HG02610 (cell line): ENCODE data around the gene ALX4.

ENCODE experiments used
- ATAC-seq: cut with Tn5 transposase; IDR thresholded peaks from one replicate; pipeline ENCODE4 v1.9.1; 2021; ENCODE audit warnings: mild to moderate bottlenecking, moderate library complexity; ENCODE audit not compliant: unreplicated experiment

ALX4 gene

DNA sequence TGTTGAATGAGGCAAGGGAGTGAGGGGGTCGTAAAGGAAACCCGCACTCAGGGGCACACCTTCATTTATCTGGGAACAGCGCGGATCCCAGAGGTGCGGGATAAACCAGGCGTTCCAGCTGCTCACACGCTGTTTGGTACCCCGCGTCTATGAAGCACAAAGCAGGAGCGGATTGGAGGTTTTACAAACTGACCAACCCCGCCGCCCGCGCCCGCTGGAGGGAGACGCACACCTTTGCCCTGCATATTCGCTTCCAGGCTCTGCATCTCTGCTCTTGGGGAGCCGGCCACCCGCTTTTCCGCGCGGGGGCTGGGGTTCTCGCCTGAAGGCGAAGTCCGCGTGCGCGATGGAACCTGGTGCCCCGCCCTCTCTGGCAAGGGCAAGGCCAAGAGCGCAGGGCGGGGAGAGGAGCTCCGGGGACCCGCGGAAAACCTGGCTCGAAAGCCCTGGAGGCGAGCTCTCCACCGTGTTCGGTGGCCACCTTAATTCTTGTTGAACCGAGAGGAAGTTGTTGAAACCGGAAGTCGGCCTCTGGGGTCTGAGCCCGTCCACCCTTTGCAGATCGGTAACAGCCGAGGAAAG is 6.8 kb upstream of the ALX4 start:
- no peak for ATAC-seq

- ATAC-seq = no peak
These were observed 6.2 kb upstream of the ALX4 start for GRCh38 chr11:44315947-44316658.

DNA sequence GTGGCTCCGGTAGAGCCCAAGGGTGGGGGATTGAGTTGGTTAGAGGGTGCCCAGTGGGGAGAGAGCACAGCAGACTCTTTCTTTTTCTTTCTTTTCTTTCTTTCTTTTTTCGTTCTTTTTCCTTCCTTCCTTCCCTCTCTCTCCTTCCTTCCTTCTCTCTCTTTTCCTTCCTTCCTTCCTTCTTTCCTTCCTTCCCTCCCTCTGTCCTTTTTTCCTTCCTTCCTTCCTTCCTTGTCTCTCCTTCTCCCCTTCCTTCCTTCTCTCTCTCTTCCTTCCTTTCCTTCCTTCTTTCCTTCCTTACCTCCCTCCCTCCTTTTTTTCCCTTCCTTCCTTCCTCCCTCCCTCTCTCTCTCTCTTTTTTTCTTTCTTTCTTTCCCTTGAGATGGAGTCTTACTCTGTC is 4.8 kb upstream of the ALX4 start:
- ATAC-seq = no peak

- no peak for ATAC-seq
These were observed 4.0 kb upstream of the ALX4 start for GRCh38 chr11:44313761-44314489.

DNA sequence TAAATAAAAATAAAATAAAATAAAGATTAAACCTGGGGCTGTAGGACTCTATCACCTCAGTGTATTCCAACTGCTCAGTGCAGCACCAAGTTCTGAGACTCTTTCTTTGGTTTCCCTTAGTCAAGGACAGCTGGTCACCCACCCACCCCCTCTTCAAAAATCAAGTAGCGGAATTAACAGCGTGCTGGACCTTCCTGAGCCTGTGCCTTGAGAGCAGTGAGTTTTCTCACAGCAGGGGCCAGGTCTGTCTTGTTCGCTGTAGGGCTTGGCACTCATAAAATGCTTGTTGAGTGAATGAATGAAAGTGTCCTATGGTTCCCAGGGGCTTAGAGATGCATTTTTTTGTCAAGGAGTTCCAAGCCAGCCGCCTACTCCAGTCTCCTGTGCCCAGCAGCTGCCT is 2.9 kb upstream of the ALX4 start:
- no peak for ATAC-seq

DNA sequence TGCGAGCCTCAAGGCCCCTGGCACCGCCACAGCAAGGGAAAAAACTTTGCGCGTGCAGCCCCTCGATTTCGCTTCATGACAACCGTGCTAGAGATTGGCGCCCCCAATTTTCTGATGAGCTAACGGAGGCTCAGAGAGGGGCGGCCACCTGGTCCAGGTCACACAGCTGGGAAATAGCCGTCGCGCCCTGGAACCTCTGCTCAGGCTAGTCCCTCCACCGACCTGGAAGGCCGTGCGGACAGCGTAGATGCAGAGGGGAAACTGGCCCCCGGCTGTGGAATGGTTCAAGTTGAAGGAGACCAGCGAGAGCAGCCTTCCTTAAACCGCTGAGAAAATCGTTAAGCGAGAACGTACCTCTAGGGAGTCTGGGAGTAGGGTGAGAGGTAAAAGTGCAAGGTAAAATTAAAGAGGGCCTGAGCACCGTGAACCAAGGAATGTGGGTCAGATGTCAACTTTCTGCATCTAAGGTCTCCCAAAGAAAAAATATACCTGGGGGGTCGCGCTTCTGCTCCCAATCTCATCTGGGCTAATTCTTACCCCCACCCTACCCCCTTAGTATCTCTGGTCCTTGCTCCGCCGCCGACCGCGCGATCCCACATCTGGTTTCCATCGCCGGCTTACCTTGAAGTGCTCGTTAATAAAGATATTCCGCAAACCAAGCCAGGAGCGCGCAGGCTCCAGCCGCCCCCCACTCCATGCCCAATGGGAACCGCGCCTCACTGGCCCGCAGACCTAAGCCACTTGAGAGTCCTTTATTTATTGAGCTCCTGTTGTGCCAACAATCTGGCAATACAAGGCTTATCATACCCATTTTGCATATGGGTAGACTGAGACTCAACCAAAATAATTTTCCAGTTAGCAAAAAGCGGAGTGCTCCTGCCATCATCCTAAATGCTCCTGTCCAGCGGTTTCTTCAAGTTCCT is 1.7 kb upstream of the ALX4 start:
- no peak for ATAC-seq

GRCh38 chr11:44310463-44311272 is 729 bp upstream of the ALX4 start:
- ATAC-seq = no peak

DNA sequence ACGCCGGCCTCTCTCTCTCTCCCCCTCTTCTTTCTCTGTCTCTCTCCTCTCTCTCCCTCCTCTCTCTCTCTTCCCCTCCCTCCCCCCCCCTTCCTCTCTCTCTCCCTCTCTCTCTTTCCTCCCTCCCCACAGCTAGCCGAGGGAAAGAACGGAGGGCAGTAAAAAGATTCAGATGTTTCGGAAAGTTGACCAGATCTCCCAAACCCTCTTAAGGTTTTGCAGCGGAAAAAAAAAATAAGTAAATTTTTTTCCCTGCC is 195 bp upstream of the ALX4 start:
- ATAC-seq = no peak

- ATAC-seq = no peak
These were observed 939 bp downstream of the ALX4 start for GRCh38 chr11:44308923-44309477.

DNA sequence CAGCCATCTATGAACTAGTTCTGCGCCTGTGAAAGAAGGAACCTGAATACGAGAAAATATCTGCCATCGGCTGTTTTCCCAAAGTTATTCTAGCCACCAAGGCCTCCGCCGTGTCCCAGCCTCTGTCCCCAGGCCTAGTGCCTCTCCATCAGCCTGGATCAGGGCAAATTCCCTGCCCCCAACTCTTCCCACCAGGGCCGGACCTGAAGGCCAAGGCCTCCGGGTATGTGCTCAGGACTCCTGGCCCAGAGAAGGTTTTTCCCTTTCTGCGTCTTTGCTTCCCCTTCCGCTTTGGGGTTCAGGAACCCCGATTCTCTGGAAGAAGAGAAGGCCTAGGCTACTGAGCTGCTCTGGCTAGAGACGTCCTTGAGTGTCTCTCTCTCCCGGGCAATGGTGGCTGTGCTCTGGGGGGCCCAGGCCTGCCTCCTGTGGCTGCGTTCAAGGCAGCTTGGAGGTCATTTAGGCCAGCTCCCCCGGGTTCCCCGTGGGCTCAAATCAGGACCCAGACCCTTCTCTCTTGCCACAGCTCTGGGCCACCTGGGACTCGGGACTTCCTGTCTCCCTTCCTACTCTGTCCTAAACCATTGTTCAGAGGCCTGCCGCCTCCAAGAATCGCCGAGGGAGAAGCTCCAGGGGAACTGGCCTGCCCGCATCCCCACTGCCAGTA is 1.6 kb downstream of the ALX4 start:
- ATAC-seq = no peak

DNA sequence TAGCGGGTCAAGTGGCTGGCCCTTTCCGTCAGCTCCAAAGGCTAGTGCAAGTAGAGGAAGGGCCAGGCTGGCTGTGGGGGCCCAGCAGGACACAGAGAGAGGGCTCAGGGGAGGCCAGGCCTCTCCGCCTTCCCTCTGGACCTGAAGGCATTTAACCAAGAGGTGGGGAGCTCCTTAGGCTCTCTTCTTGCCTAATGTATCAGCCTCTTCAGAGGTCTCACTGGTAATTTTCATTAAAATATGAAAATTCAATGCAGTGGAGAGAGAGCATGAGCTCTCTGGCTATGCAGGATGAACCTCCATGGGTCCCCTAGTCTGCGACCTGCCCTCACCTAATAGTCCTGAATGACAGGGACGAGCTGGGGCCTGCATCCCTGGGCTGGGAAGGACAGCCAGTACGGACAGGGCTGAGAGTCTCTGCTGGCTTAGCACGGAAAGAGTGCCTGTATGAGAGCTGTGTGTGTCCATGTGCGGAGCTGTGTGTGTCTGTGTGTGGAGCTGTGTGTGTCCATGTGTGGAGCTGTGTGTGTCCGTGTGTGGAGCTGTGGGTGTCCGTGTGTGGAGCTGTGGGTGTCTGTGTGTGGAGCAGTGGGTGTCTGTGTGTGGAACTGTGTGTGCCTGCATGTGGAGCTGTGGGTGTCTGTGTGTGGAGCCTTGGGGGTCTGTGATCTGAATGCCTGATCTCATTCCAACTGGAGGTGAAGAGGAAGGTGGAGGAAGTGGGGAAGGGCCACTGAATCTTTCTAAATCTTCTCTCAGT is 2.4 kb downstream of the ALX4 start:
- ATAC-seq = no peak

GRCh38 chr11:44306918-44307244 is 3.1 kb downstream of the ALX4 start:
- ATAC-seq = no peak

DNA sequence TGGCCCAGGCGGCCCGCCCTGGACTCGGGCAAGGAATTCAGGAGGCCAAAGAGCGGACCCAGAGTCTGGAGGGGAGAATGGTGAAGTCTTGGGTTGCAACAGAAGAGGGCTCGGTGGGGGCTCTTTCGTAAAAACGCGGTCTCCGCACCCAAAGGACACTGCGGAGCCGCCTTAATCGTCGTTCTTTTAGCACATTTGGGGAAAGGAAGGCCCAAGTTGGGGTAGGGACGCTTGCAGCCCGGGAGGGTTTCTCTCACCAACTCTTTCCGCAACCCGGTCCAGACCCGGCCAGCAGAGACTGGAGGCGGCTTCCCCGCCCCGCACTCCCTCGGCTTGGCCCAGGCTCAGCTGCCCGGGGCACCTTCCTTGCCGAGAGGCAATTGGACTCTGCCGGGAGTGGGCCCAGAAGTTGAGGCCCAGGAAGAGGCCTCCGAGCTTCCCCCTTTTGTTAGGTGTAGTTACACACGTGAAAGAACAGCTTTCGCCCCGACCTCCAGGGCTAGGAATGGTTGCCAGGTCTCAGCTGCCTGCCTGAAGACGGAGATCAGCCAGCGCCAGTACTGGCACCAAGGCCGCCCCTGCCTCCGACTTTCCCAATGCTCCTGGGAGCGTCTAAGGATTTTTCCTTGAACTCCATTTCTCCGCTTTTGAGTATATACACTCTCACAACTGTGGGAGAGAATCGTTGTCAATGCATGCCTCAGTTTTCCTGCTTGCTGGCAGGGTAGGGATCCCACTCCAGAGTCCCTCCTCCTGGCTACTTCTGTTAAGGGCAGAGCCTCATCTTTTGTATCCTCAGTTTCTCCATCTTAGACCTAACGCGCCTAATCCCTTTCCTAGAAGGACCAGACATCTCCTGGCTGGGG is 3.7 kb downstream of the ALX4 start:
- no peak for ATAC-seq

DNA sequence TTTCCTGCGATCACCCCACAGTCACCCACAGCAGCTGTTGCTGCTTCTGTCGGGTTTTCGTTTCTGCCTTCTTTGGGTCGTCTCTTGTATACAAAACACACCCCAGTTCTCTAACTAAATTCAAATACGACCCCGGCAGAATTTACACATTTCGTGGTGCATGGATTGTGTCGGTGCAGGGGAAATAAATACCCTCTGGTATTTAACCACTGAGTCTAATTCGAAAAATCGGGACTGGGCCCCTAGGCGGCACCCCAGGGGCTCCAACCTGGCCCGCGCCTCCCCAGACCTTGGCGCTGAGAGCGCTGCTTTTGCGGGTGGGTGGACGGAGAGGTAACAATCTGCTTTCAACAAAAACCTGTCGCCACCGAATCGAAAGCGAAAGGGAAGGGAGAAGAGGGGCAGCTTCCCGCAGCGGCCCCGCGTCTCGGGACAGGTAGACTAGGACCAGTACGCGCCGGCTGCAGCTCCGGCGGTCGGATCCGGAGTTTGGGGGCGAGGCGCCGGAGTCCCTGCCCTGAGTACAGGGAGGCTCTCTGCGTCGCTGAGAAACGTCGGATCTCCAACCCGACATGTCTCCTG is 4.4 kb downstream of the ALX4 start:
- no peak for ATAC-seq

DNA sequence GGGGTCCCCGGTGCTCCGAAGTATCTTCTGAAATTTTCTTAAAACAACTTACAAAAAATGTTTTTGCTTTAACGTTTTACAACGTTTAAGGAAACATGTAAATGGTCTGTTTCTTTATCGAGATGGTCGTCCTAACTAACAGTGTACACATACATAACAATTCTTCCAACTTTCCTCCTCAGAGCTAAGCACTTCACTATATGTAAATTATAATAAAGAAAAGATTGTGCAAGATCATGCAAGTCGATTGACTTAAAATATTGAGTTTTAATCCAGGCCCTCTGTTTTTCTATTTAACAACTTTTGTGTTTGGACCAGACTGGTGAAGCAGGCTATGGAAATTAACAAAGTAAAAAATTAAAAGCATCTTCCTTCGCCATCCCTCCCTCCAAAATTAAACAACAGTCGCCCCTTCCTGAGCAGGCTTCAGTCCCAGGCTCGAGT is 4.9 kb downstream of the ALX4 start:
- ATAC-seq = no peak

- ATAC-seq = no peak
These were observed 5.6 kb downstream of the ALX4 start for GRCh38 chr11:44304091-44305025.
